ENCODE data around the gene ABHD6. TPM values are rescaled to one million over a fixed set of nuclear protein-coding genes. Genes with fewer than 3 reads are reported as not detected.

ABHD6 gene
- total RNA-seq, 1 experiment from 2014 or later, result 2.2 TPM

DNA sequence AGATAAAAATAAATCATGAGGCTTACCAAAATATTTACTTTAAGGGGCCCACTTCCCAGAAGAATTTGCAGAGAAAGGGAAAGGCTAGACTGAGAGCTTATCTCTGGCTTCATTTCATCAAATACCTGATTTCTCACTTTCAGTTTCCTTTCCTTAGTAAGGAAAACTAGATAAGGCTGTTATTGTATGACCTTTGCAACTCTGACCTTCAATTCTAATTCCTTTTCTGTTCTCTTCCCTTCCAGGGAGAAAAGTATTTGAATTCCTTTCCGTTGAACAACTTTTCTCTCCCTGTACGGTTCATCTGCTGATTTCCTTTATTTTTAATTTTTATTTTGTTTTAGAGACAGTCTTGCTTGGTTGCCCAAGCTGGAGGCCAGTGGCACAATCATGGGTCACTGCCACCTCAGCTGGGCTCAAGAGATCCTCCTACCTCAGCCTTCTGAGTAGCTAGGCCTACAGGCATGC, 88.0 kb downstream of the ABHD6 start:
- Histone ChIP-seq H3K9ac (ENCODE audit: extremely low read depth, insufficient read length, low read length) (no peak overlapping the region), H3K79me1 (ENCODE audit: insufficient read depth, low read depth, low read length, poor library complexity, severe bottlenecking) (no peaks in the 10 kb centered on the region), H4K20me1 (ENCODE audit: control insufficient read depth, insufficient read depth, insufficient read length) (no peaks in the 10 kb centered on the region), H2AK5ac (ENCODE audit: insufficient read length, low read length) (no peak overlapping the region), H2BK12ac (ENCODE audit: insufficient read length, low read depth, low read length) (no peak overlapping the region), H2BK20ac (ENCODE audit: low read depth, low read length, poor library complexity, severe bottlenecking) (no peak overlapping the region), H2BK120ac (ENCODE audit: low read depth, low read length, poor library complexity, severe bottlenecking) (no peak overlapping the region), H3K4ac (ENCODE audit: low read depth, low read length) (no peak overlapping the region), H3K4me1 (ENCODE audit: insufficient read depth, low read length) (peaks cover 7% of the 10 kb centered on the region; the same call in 1 of the 2 replicates), H3K27ac (ENCODE audit: insufficient read length, low read depth, low read length) (no peak overlapping the region), H3K9me3 (ENCODE audit: control insufficient read depth, low read depth, low read length) (no peaks in the 10 kb centered on the region), H4K8ac (replicated peaks; ENCODE audit: insufficient read length, low read depth, low read length) (no peak overlapping the region), H3K56ac (ENCODE audit: insufficient read length, low read depth, low read length) (no peak overlapping the region), H3K4me2 (ENCODE audit: insufficient read depth, insufficient read length, low read length) (no peak overlapping the region), H3K79me2 (ENCODE audit: insufficient read depth, low read length) (no peaks in the 10 kb centered on the region), H4K91ac (ENCODE audit: insufficient read length, low read depth, low read length) (no peak overlapping the region), H3K23ac (ENCODE audit: insufficient read length, low read depth, low read length) (no peak overlapping the region), H3K14ac (ENCODE audit: insufficient read depth, low read length) (no peak overlapping the region), H2BK15ac (ENCODE audit: low read depth, low read length) (no peak overlapping the region), H3K18ac (ENCODE audit: insufficient read length, low read depth, low read length) (no peak overlapping the region), H3K27me3 (ENCODE audit: insufficient read depth, low read length) (no peaks in the 10 kb centered on the region), H4K5ac (ENCODE audit: insufficient read length, low read depth, low read length) (no peak overlapping the region), H3K23me2 (ENCODE audit: insufficient read length, low read depth, low read length, poor library complexity, severe bottlenecking) (no peaks in the 10 kb centered on the region), H2AFZ (ENCODE audit: low read length) (no peak overlapping the region), H2BK5ac (ENCODE audit: insufficient read length, low read length) (no peak overlapping the region), H3T11ph (ENCODE audit: low read length) (no peak overlapping the region)
- peaks cover 22 to 32% of the 10 kb centered on the region in 2 experiments for H3K4me1 Mint-ChIP-seq
- TF ChIP-seq, protein P1, sequence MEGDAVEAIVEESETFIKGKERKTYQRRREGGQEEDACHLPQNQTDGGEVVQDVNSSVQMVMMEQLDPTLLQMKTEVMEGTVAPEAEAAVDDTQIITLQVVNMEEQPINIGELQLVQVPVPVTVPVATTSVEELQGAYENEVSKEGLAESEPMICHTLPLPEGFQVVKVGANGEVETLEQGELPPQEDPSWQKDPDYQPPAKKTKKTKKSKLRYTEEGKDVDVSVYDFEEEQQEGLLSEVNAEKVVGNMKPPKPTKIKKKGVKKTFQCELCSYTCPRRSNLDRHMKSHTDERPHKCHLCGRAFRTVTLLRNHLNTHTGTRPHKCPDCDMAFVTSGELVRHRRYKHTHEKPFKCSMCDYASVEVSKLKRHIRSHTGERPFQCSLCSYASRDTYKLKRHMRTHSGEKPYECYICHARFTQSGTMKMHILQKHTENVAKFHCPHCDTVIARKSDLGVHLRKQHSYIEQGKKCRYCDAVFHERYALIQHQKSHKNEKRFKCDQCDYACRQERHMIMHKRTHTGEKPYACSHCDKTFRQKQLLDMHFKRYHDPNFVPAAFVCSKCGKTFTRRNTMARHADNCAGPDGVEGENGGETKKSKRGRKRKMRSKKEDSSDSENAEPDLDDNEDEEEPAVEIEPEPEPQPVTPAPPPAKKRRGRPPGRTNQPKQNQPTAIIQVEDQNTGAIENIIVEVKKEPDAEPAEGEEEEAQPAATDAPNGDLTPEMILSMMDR (conservative IDR thresholded peaks at IDR 0.05), result no peak
- DNase-seq, result no peak
- H3K36me3 Mint-ChIP-seq (ENCODE audit: insufficient read depth in 1 of 3, low read depth in 3 of 3), result peaks cover 0 to 6% (median 0%) of the 10 kb centered on the region in 3 experiments; a peak in 2 of 7 replicates
- H3K27ac Mint-ChIP-seq, result no peak overlapping the region
- H3K9me3 Mint-ChIP-seq, result no peaks in the 10 kb centered on the region
- no peak overlapping the region for H3K4me3 Mint-ChIP-seq
- peaks cover 2% of the 10 kb centered on the region for H3K27me3 Mint-ChIP-seq (ENCODE audit: low read depth)
- no CpG with 5 or more reads among the region's 2 CpGs for WGBS (ENCODE audit: extremely low coverage, insufficient read length, low lambda C conversion rate)

Data from H9 (cell line).